LNCaP clone FGC (cell line): ENCODE measurements around the gene ZNF350.
"Not testable (repeated sequence)": the region's sequence is repeated elsewhere in the genome, so short reads cannot be mapped to it uniquely, and the experiment has no call there.

Experiments
- DNase-seq: peaks from one replicate; pipeline ENCODE4 v3.0.0-alpha.2; 2011; ENCODE audit warnings: low read depth
- H3K4me3 ChIP-seq: 2 replicates; pipeline ENCODE4 v1.5.1; 2011; ENCODE audit warnings: mild to moderate bottlenecking, low read depth, low read length, control low read depth
- TF ChIP-seq, protein P1 (sequence below): IDR thresholded peaks from 2 replicates; pipeline ENCODE4 v1.5.1; 2012; ENCODE audit warnings: mild to moderate bottlenecking; ENCODE audit not compliant: control insufficient read depth, insufficient read depth; ENCODE audit errors: extremely low read depth

Gene ZNF350

DNA sequence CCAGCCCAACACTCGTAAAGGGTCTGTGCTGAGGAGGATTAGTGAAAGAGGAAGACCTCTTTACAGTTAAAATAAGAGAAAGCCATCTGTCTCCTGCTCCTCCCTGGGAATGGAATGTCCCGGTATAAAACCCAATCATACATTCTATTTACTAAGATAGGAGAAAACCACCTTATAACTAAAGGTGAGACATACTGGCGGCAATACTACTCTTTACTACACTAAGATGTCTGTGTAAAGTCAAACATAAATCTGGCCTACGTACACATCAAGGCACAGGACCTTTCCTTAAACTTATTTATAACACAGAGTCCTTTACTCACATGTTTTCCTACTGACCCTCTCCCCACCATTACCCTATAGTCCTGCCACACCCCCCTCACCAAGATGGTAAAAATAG, 3.3 kb downstream of the ZNF350 start:
- TF ChIP-seq, protein P1, sequence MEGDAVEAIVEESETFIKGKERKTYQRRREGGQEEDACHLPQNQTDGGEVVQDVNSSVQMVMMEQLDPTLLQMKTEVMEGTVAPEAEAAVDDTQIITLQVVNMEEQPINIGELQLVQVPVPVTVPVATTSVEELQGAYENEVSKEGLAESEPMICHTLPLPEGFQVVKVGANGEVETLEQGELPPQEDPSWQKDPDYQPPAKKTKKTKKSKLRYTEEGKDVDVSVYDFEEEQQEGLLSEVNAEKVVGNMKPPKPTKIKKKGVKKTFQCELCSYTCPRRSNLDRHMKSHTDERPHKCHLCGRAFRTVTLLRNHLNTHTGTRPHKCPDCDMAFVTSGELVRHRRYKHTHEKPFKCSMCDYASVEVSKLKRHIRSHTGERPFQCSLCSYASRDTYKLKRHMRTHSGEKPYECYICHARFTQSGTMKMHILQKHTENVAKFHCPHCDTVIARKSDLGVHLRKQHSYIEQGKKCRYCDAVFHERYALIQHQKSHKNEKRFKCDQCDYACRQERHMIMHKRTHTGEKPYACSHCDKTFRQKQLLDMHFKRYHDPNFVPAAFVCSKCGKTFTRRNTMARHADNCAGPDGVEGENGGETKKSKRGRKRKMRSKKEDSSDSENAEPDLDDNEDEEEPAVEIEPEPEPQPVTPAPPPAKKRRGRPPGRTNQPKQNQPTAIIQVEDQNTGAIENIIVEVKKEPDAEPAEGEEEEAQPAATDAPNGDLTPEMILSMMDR = no peak
- H3K4me3 ChIP-seq = peak overlapping the region; percentile 32
- peak; percentile 71 for DNase-seq

DNA sequence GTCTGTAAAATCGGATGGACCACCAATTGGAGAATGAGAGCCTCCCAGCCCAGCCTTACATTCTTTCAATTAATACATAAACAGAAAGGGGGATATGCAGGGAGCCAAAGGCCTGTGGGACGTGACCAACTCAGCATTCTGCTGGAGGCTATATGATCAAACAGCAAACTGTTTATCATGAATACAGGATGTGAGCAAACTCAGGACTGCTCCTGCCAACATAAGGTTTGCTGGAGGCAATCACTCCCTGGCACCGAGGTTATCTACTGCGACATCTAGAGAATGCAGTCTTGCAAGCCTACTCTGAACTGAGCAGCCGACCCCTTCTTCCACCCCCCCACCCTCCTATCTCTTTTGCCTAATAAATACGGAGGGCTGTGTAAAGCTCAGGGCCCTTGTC, 5.7 kb downstream of the ZNF350 start:
- peak overlapping the region; percentile 17 for H3K4me3 ChIP-seq
- DNase-seq = peak; percentile 81

DNA sequence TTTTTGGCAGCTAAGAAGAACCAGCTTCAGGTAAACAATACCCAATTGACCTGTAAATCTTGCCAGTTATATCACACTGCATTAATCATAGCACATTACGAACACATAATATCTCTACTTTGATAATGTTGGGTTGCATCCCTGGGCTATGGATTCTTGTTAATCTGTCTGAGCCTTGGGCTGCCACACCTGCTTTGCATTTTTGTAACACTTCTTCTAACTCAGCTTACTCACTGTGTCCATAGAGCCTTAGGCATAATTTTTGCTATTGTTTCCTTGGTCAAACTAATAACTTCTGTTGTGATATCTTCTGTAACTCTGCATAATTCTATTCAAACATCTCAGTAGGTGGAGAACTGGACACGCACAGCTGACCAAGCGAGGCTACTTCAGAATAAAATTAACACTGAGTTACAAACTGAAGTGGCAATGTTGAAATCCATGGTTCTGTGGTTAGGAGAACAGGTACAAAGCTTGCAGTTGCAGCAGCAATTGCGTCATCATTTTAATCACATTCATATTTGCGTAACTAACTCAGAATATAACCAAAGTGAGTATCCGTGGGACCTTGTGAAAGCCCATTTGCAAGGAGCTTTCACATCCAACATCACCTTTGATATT, 6.4 kb downstream of the ZNF350 start:
- TF ChIP-seq, protein P1 = no peak
- no peak overlapping the region for H3K4me3 ChIP-seq
- no peak for DNase-seq

DNA sequence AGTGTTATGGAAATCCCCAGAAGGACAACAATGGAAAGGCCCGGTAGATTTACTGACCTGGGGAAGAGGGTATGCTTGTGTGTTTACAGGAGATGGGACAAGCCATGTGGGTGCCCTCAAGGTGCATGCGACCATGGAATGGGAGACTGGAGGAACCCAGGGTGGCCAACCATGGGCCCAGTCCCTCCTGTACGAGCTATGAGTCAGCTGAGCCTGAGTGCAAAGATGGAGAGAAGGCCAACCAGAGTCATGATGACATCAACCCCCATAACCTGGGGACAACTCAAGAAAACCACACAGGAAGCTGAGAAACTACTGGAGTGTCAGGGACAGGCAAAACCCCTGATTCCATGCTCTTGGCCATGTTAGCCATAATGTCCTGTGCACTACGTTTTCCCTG, 7.8 kb downstream of the ZNF350 start:
- TF ChIP-seq, protein P1 = no peak
- DNase-seq = no peak
- no peak overlapping the region for H3K4me3 ChIP-seq

DNA sequence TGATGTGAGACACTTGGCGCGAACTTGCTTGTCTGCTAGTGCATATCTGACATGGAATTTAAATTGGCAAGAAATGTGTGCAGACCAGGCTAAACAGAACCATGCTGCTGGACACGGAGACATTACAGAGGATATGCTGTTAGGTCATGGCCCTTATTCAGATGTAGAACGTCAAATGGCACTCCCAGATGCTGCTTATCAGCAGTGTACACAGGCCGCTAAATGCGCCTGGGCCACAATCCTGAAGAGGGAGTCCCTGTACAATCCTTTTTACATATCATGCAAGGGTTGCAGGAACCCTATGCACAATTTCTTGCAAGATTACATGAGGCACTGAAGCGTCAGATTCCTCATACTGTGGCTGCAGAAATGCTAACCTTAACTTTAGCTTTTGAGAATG, 9.3 kb downstream of the ZNF350 start:
- TF ChIP-seq, protein P1 = no peak
- no peak overlapping the region for H3K4me3 ChIP-seq
- no peak for DNase-seq

DNA sequence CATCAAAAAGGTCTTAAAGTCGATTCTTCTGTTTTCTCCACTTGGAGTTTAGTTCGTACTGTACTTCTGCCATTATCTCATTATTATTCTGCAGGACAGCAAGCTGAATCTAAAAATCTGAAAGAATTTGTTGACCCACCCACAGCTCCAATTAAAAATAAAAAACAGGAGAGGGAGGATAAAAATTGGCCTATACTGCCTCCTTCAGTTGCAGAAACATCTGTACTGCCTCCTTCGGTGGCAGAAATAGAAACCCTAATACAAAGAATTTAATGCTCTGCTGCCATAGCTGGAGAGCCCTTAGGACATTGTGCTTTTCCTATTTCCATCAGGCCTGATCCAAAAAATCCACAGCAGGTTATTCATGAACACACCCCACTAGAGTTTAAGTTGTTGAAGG, 9.8 kb downstream of the ZNF350 start:
- TF ChIP-seq, protein P1 = no peak
- no peak for DNase-seq
- H3K4me3 ChIP-seq = no peak overlapping the region

DNA sequence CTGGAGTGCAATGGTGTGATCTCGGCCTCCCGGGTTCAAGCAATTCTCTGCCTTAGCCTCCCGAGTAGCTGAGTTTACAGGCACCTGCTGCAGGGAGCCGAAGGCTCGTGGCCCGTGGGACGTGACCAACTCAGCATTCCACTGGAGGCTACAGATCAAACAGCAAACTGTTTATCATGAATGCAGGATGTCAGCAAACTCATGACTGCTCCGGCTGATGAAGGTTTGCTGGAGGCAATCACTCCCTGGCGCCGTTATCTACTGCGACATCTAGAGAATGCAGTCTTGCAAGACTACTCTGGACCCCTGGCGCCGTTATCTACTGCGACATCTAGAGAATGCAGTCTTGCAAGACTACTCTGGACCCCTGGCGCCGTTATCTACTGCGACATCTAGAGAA, 10.9 kb downstream of the ZNF350 start:
- not testable (repeated sequence) for DNase-seq, H3K4me3 ChIP-seq

DNA sequence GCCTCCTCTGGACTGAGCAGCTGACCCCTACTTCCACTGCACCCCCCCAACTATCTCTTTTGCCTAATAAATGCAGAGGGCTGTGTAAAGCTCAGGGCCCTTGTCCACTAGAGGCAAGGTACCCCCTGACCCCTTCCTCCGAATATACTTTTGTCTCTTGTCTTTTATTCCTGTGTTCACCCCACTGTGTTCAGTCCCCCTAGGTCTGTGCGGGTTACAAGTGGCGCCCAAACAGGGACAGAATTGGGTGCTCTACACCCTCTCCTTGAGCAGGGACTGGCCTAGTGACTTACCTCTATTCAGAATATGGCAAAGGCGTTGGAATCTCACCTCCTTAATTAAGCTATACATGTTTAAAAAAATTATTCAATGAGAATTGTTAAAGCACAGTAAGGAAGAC, 15.0 kb downstream of the ZNF350 start:
- no peak overlapping the region for H3K4me3 ChIP-seq
- TF ChIP-seq, protein P1 = no peak
- DNase-seq = no peak
